Kasumi-1 (cell line): ENCODE measurements around the gene ACAA2.

Experiments
- DNase-seq, 2 experiments: peaks; one replicate each; lab custom pipeline; 2025; lab: John Stamatoyannopoulos, UW

Gene ACAA2

DNA sequence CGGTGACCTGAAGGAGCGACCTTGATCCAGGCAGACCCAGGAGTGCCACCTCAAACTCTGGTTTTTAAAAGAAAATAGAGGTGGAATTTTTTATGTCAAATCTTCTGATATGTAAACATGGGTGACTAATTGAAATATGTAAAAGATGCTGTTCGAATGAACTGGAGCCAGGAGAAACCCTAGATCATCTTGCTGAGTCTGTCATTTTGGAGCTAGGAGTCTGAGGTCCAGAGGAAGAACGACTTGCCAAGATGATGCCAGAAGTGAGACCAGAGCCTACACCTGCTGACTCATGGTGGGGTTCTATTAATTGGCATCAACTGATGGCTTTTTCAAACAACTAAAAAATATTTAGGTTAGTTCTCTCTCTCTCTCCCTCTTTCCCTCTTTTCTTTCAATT, 74.1 kb downstream of the ACAA2 start:
- no peak for DNase-seq

DNA sequence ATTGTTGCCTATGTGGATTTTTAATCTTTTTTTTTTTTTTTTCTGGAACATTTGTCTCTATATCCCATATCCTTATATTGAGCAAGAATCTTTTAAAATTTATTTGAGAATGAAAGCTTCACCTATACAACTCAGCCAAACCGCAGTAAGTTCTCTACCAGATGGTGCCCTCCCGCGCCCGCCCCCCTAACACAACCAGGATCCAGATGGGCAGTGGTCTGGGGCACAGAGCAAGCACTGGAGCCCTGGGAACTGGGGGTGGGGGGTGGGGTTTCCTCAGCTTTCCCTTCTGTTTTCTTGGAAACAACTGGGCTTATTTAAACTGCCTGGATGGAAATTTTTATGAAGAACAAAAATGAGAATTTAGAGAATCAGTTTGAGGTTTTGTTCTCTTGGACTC, 74.6 kb downstream of the ACAA2 start:
- no peak for DNase-seq

DNA sequence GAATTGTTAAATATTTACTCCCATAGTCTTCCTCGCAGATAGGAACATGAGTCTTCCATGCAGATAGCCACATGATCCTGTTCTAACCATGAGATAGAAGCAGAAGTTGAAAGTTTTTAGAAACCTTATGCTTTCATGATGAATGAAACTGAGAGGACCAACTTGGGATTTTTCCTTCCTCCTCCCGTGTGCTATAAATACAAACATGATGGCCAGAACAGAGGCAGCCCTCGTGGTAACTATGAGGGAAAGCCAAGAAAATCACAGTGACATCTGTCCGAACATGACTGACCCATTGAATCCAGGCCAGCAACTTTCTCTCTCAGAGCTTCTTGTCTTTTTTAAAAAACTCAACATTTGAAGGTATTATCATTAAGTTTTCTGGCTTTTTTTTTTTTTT, 78.5 kb downstream of the ACAA2 start:
- DNase-seq: no peak

DNA sequence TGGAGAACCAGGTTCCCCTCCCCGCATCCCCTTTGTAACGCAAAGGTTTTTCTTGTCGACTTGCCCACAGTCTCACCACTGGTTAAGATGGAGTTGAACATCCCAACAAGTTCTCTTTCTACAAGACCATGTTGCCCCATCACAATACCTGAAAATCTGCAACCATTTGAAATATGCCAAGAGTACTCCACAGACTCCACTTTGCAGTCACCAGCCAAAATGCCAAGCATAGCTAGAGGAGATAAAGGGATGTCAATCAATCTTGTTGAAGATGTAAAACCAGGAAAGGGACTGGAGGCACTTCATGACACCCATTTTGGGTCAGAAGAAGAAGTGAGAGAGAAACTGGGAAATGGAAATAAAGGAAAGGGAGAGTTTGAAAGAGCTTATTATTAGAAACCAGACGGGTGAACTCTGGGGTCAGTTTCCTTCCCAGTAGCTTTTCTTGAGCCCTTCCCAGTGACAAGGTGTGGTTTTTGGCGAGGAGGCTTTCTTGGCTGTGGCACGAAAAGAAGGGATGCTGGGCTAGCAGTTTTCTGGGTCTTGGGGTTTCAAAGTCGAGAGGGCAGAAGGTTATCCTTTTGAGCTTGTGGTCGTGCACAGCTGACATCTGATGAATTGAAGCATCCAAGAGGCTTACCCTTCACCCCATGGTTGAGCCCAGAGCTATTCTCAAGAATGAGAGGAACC, 79.3 kb downstream of the ACAA2 start:
- no peak for DNase-seq

DNA sequence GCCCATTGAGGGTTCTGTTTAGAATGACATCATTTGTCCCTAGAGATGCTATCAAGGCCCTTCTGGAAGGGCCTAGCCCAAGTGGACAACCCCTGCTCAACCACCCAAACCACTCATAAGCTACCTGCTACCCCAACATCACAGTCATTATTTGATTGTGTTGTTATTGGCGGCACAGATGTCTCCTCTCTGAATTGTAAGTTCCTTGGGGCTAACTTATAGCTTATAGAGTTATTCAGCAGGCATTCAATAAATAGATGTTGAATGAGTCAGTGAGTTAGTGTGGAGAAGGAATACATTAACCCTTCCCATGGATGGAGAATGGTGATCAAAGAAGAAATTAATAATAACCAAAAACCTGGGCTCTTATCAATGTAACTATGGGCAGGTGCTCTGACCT, 80.0 kb downstream of the ACAA2 start:
- DNase-seq: no peak
